Neuronal stem cell (in vitro differentiated cells): ENCODE results near the gene ATP2C2.
"Not testable (repeated sequence)": the region's sequence is repeated elsewhere in the genome, so short reads cannot be mapped to it uniquely, and the experiment has no call there.

Experiments
- DNase-seq: peaks from one replicate; pipeline ENCODE4 v3.0.0-alpha.2; 2013; ENCODE audit warnings: low spot score
- H2AFZ ChIP-seq: one replicate; pipeline ENCODE4 v1.6.1; 2013; ENCODE audit warnings: mild to moderate bottlenecking, low read length, inconsistent platforms
- H2AK5ac ChIP-seq: 2 replicates; pipeline ENCODE4 v1.6.1; 2013; ENCODE audit warnings: low read depth, mild to moderate bottlenecking, inconsistent platforms, low read length, moderate library complexity, mixed read lengths
- H2BK120ac ChIP-seq: 2 replicates; pipeline ENCODE4 v1.6.1; 2013; ENCODE audit warnings: low read depth, mild to moderate bottlenecking, inconsistent platforms, low read length, moderate library complexity, mixed read lengths
- H2BK12ac ChIP-seq: one replicate; pipeline ENCODE4 v1.6.1; 2013; ENCODE audit warnings: low read length, inconsistent platforms
- H2BK15ac ChIP-seq: 2 replicates; pipeline ENCODE4 v1.6.1; 2013; ENCODE audit warnings: mild to moderate bottlenecking, low read length, inconsistent platforms, mixed read lengths
- H2BK5ac ChIP-seq: one replicate; pipeline ENCODE4 v1.6.1; 2013; ENCODE audit warnings: inconsistent platforms, mild to moderate bottlenecking, low read length, moderate library complexity
- H3K14ac ChIP-seq: one replicate; pipeline ENCODE4 v1.6.1; 2013; ENCODE audit warnings: low read length, inconsistent platforms
- H3K18ac ChIP-seq: 2 replicates; pipeline ENCODE4 v1.6.1; 2013; ENCODE audit warnings: low read length, inconsistent platforms
- H3K23ac ChIP-seq: 2 replicates; pipeline ENCODE4 v1.6.1; 2013; ENCODE audit warnings: low read depth, mild to moderate bottlenecking, mixed read lengths, low read length, inconsistent platforms; ENCODE audit not compliant: poor library complexity
- H3K27ac ChIP-seq: replicated peaks from 3 replicates; pipeline ENCODE4 v1.5.1; 2013; ENCODE audit warnings: low read length, inconsistent platforms
- H3K27me3 ChIP-seq, 3 experiments: 2 replicates each; pipeline ENCODE4 v1.6.1; 2013; ENCODE audit warnings: low read length in 3 of 3, mild to moderate bottlenecking in 2 of 3, inconsistent platforms in 1 of 3, low read depth in 1 of 3, mixed read lengths in 1 of 3, moderate library complexity in 1 of 3; ENCODE audit not compliant: control insufficient read depth in 3 of 3, insufficient read depth in 3 of 3
- H3K36me3 ChIP-seq, 2 donors: replicated peaks in 1 of 2; 2 replicates each; pipeline ENCODE4 v1.6.1; 2013; ENCODE audit warnings: low read length in 2 of 2; ENCODE audit not compliant: control insufficient read depth in 2 of 2, insufficient read depth in 2 of 2
- H3K4ac ChIP-seq: 2 replicates; pipeline ENCODE4 v1.6.1; 2013; ENCODE audit warnings: inconsistent platforms, mild to moderate bottlenecking, low read length, moderate library complexity
- H3K4me1 ChIP-seq, 2 donors: 1 replicate in 1 of 2; 2 replicates in 1 of 2; pipeline ENCODE4 v1.6.1; 2013; ENCODE audit warnings: low read length in 2 of 2, low read depth in 1 of 2; ENCODE audit not compliant: control insufficient read depth in 2 of 2, insufficient read depth in 1 of 2
- H3K4me2 ChIP-seq: one replicate; pipeline ENCODE4 v1.6.1; 2013; ENCODE audit warnings: mild to moderate bottlenecking, low read length, inconsistent platforms; ENCODE audit not compliant: insufficient read depth, poor library complexity, severe bottlenecking
- H3K4me3 ChIP-seq, 2 donors: 2 replicates each; pipeline ENCODE4 v1.5.1; 2013; ENCODE audit warnings: low read length in 2 of 2, mild to moderate bottlenecking in 2 of 2, inconsistent platforms in 1 of 2, moderate library complexity in 1 of 2
- H3K79me1 ChIP-seq: one replicate; pipeline ENCODE4 v1.6.1; 2013; ENCODE audit warnings: low read depth, mild to moderate bottlenecking, inconsistent platforms, low read length, moderate library complexity
- H3K9ac ChIP-seq: one replicate; pipeline ENCODE4 v1.6.1; 2013; ENCODE audit warnings: mild to moderate bottlenecking, low read depth, low read length, inconsistent platforms; ENCODE audit not compliant: poor library complexity
- H3K9me3 ChIP-seq, 2 donors: replicated peaks in 1 of 2; 2 replicates each; pipeline versions ENCODE3 to v1.6.1; 2013; ENCODE audit warnings: low read length in 2 of 2, mild to moderate bottlenecking in 2 of 2, inconsistent platforms in 1 of 2, low read depth in 1 of 2, mixed read lengths in 1 of 2, moderate library complexity in 1 of 2; ENCODE audit not compliant: control insufficient read depth in 2 of 2, insufficient read depth in 1 of 2
- H4K8ac ChIP-seq: one replicate; pipeline ENCODE4 v1.6.1; 2013; ENCODE audit warnings: low read depth, mild to moderate bottlenecking, inconsistent platforms, low read length, moderate library complexity
- H4K91ac ChIP-seq: one replicate; pipeline ENCODE4 v1.6.1; 2013; ENCODE audit warnings: low read length, low read depth, mild to moderate bottlenecking, inconsistent platforms; ENCODE audit not compliant: poor library complexity
- WGBS, 2 donors: extraction: QIAGEN DNeasy Blood & Tissue Kit; methylation state at CpG; one replicate each; pipeline ENCODE4 v1.1.7; 2013; ENCODE audit warnings: missing lambda C conversion rate in 2 of 2, mixed read lengths in 1 of 2; ENCODE audit not compliant: insufficient read length in 2 of 2, insufficient replicate concordance in 1 of 2; ENCODE audit errors: extremely low coverage in 2 of 2; 5-methylcytosine and 5-hydroxymethylcytosine counted together

The ATP2C2 gene

DNA sequence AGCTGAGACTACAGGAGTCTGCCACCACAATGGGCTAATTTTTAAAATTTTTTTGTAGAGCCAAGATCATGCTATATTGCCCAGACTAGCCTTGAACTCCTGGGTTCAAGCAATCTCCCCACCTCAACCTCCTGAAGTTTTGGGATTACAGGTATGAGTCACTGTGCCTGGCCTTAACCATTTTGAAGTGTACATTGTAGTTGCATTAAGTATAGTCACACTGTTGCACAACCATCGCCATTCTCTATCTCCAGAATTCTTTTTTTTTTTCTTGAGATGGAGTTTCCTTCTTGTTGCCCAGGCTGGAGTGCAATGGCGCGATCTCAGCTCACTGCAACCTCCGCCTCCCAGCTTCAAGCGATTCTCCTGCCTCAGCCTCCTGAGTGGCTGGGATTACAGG, 35.1 kb downstream of the ATP2C2 start:
- H2BK12ac ChIP-seq, H3K4me3 ChIP-seq, H2AFZ ChIP-seq, H2BK120ac ChIP-seq, H3K4me1 ChIP-seq, H3K14ac ChIP-seq, H2BK5ac ChIP-seq, H3K4ac ChIP-seq, H2BK15ac ChIP-seq, H3K18ac ChIP-seq, H3K9ac ChIP-seq, H3K36me3 ChIP-seq, H3K9me3 ChIP-seq, H4K8ac ChIP-seq, H3K79me1 ChIP-seq, H3K23ac ChIP-seq, DNase-seq, H3K27ac ChIP-seq, H4K91ac ChIP-seq, H3K4me2 ChIP-seq, H2AK5ac ChIP-seq: not testable (repeated sequence)
- peaks cover 0 to 15% (median 0%) of the 10 kb centered on the region in 3 experiments for H3K27me3 ChIP-seq
- no CpG with 5 or more reads among the region's 5 CpGs for WGBS, 2 donors

DNA sequence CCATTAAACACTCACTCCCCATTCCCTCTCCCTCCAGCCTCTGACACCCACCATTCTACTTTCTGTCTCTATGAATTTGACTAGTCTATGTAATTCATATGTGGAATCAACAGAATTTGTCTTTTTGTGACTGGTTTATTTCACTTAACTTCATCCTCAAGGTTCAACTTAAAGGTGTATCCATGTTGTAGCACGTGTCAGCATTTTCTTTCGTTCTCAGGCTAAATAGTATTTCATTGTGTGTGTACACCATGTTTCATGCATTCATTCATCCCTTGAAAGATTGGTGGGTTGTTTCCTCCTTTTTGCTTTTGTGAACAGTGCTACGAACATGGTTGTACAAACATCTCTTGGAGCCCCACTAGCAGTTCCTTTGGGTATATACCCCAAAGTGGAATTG, 36.0 kb downstream of the ATP2C2 start:
- no peak overlapping the region for H4K8ac ChIP-seq
- H3K79me1 ChIP-seq = no peaks in the 10 kb centered on the region
- H2AFZ ChIP-seq = no peak overlapping the region
- H3K14ac ChIP-seq = no peak overlapping the region
- H3K9me3 ChIP-seq = no peaks in the 10 kb centered on the region
- no peak overlapping the region for H2BK12ac ChIP-seq
- no peak overlapping the region for H3K18ac ChIP-seq
- WGBS, 2 donors = no CpG with 5 or more reads among the region's 3 CpGs
- H2BK120ac ChIP-seq = no peak overlapping the region
- no peak overlapping the region for H4K91ac ChIP-seq
- H2AK5ac ChIP-seq = no peak overlapping the region
- H3K9ac ChIP-seq = no peak overlapping the region
- no peak overlapping the region for H3K27ac ChIP-seq
- DNase-seq = no peak
- no peak overlapping the region for H3K4me2 ChIP-seq
- no peak overlapping the region for H2BK5ac ChIP-seq
- no peak overlapping the region for H3K4ac ChIP-seq
- no peak overlapping the region for H3K23ac ChIP-seq
- no peaks in the 10 kb centered on the region for H3K36me3 ChIP-seq
- H3K27me3 ChIP-seq = peaks cover 0 to 15% (median 0%) of the 10 kb centered on the region in 3 experiments
- H2BK15ac ChIP-seq = no peak overlapping the region
- H3K4me1 ChIP-seq = peaks cover 0 to 9% of the 10 kb centered on the region in 2 donors
- H3K4me3 ChIP-seq = no peak overlapping the region

DNA sequence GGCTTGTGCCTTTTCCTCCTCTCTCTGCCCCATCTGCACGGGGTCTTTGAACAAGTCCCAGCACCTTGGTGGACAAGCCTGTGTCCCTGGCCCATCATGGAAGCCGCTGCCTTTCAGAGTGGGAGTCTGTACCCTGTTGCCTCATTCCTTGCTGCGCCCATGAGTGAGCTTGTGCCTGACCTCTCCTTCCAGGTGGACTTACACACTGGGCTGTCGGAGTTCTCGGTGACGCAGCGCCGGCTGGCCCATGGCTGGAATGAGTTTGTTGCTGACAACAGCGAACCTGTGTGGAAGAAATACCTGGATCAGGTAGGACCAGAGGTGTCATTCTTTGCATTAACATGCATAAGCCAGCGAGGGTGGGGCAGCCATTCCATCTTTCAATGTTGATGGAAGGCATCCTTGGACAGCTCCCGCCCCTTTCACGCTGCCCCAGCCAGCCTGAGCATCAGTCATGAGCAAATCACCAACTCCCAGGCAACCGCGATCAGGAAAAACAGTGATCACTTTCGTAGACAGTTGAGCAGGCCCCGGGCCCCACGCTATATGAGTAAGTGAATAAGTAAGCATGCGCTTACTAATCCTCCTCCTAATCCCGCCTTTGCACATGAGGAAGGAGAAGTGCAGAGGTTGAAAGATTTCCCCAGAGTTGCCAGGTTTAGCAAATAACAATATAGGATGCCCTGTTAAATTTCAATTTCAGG, 36.8 kb downstream of the ATP2C2 start:
- Histone ChIP-seq H3K14ac (no peak overlapping the region), H3K18ac (no peak overlapping the region), H3K9ac (no peak overlapping the region), H4K91ac (no peak overlapping the region), H3K4me2 (no peak overlapping the region), H3K4me3 (no peak overlapping the region), H3K4ac (no peak overlapping the region), H3K9me3 (no peaks in the 10 kb centered on the region), H2BK15ac (no peak overlapping the region), H2AFZ (no peak overlapping the region), H3K36me3 (no peaks in the 10 kb centered on the region), H3K79me1 (no peaks in the 10 kb centered on the region), H3K4me1 (peaks cover 0 to 9% of the 10 kb centered on the region in 2 donors), H3K23ac (peak overlapping the region; percentile 8), H3K27me3 (peaks cover 0 to 15% (median 0%) of the 10 kb centered on the region in 3 experiments), H2BK120ac (no peak overlapping the region), H3K27ac (no peak overlapping the region), H4K8ac (no peak overlapping the region), H2AK5ac (peak overlapping the region; percentile 6), H2BK5ac (no peak overlapping the region), H2BK12ac (no peak overlapping the region)
- no CpG with 5 or more reads among the region's 19 CpGs for WGBS, 2 donors
- DNase-seq = no peak

DNA sequence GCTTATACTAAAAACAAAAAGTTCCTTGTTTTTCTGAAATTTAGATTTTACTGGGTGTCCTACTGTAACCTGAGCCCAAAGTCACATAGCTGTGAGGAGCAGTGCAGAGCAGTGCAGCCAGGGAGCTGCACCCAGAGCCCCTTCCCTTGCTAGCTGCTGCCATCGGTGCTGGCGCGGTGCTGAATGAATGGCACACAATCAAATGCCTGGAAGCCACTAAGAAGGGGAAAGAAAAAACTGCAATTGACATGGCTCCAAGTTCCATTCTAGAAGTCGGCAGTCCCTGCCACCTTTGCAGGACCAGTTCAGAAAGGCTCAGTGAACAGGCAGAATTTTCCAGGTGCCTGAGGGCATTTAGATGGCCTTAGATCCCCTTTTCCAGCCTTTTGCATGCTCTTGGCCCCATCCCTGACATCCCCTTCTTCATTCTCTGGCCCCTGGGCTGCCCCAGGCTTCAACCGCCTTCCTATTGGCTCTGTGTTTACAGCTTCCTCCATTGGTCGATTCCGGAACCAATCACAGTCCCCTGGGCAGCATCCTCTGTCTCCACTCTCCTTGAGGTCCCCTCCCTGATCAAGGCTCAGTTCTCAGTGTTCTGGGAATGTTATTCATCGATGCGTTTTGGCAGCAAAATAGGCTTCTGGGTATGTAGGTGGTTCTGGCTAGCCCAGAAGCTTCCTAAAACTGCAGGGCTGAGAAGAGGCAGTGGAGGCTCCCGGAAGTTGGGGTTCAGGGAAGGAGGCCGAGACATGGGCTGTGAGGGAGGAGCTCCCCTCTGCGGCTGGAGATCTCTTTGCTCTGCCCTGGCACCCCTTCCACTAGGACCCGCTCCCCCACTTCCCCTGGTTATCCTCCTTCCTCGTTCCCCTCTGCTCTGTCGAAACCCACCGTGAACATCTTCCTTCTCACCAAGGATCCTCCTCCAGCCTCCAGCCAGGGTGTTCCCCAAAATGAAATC, 37.9 kb downstream of the ATP2C2 start:
- H3K9ac ChIP-seq = no peak overlapping the region
- H3K9me3 ChIP-seq = no peaks in the 10 kb centered on the region
- WGBS, 2 donors = no CpG with 5 or more reads among the region's 16 CpGs
- H2BK15ac ChIP-seq = no peak overlapping the region
- H2BK12ac ChIP-seq = no peak overlapping the region
- H3K4me3 ChIP-seq = no peak overlapping the region
- peak overlapping the region; percentile 40 for H3K18ac ChIP-seq
- no peak overlapping the region for H2BK5ac ChIP-seq
- peak overlapping the region; percentile 67 for H4K8ac ChIP-seq
- H2BK120ac ChIP-seq = no peak overlapping the region
- H3K4me1 ChIP-seq = peaks cover 0 to 9% of the 10 kb centered on the region in 2 donors
- no peak overlapping the region for H3K14ac ChIP-seq
- H3K23ac ChIP-seq = no peak overlapping the region
- H4K91ac ChIP-seq = no peak overlapping the region
- H3K79me1 ChIP-seq = no peaks in the 10 kb centered on the region
- no peak overlapping the region for H3K4me2 ChIP-seq
- no peaks in the 10 kb centered on the region for H3K36me3 ChIP-seq
- H2AK5ac ChIP-seq = no peak overlapping the region
- peaks cover 0 to 15% (median 0%) of the 10 kb centered on the region in 3 experiments for H3K27me3 ChIP-seq
- H3K4ac ChIP-seq = no peak overlapping the region
- peak overlapping the region; percentile 39 for H2AFZ ChIP-seq
- DNase-seq = no peak
- no peak overlapping the region for H3K27ac ChIP-seq
